Liver (tissue), 9 donors: ENCODE results near the gene ZDHHC14. TPM values are rescaled to one million over a fixed set of nuclear protein-coding genes. Genes with fewer than 3 reads are reported as not detected.

Source experiments
- DNase-seq: peaks from one replicate; pipeline ENCODE4 v3.0.0-alpha.2; 2017; ENCODE audit warnings: low spot score
- H3K27ac ChIP-seq, 2 donors: one replicate each; pipeline ENCODE4 v1.7.0; 2013; ENCODE audit warnings: inconsistent platforms in 2 of 2, low read length in 2 of 2, control low read depth in 1 of 2, low read depth in 1 of 2, mild to moderate bottlenecking in 1 of 2
- H3K27me3 ChIP-seq, 4 donors: one replicate each; pipeline versions ENCODE4 v1.6.1 to v1.7.0; 2013; ENCODE audit warnings: low read length in 3 of 4, inconsistent platforms in 1 of 4, mild to moderate bottlenecking in 1 of 4, moderate library complexity in 1 of 4; ENCODE audit not compliant: control insufficient read depth in 4 of 4, insufficient read depth in 4 of 4
- H3K36me3 ChIP-seq, 4 donors: one replicate each; pipeline versions ENCODE4 v1.6.1 to v1.7.0; 2013; ENCODE audit warnings: low read length in 3 of 4, mild to moderate bottlenecking in 3 of 4, low read depth in 1 of 4, moderate library complexity in 1 of 4; ENCODE audit not compliant: control insufficient read depth in 4 of 4, insufficient read depth in 3 of 4
- H3K4me1 ChIP-seq, 4 donors: one replicate each; pipeline versions ENCODE4 v1.6.1 to v1.7.0; 2013; ENCODE audit warnings: low read length in 3 of 4, mild to moderate bottlenecking in 3 of 4, moderate library complexity in 1 of 4; ENCODE audit not compliant: control insufficient read depth in 4 of 4, insufficient read depth in 4 of 4
- H3K4me3 ChIP-seq, 3 donors: one replicate each; pipeline versions ENCODE4 v1.6.1 to v1.7.0; 2013; ENCODE audit warnings: low read length in 3 of 3, control low read depth in 1 of 3, low read depth in 1 of 3, mild to moderate bottlenecking in 1 of 3
- H3K9ac ChIP-seq, 2 donors: one replicate each; pipeline ENCODE4 v1.7.0; 2013; ENCODE audit warnings: low read length in 2 of 2, mild to moderate bottlenecking in 2 of 2, moderate library complexity in 2 of 2, control low read depth in 1 of 2, low read depth in 1 of 2
- H3K9me3 ChIP-seq, 4 donors: one replicate each; pipeline versions ENCODE4 v1.6.1 to v1.7.0; 2013; ENCODE audit warnings: low read length in 3 of 4; ENCODE audit not compliant: control insufficient read depth in 4 of 4
- CTCF ChIP-seq: fragments of 150-350 bp; IDR thresholded peaks from 2 replicates; pipeline ENCODE4 v1.5.1; 2017; ENCODE audit warnings: improper control_type of control experiment, low read depth, low read length; ENCODE audit not compliant: missing input control
- EGR1 ChIP-seq, 2 donors: IDR thresholded peaks; 2 replicates each; pipeline ENCODE4 v1.6.1; 2016 to 2018; ENCODE audit warnings: antibody characterized with exemption in 2 of 2, low read depth in 2 of 2
- FOXA2 ChIP-seq: IDR thresholded peaks from 2 replicates; pipeline ENCODE4 v1.6.1; 2016; ENCODE audit warnings: antibody characterized with exemption
- GABPA ChIP-seq, 2 donors: IDR thresholded peaks in 1 of 2; conservative IDR thresholded peaks in 1 of 2; 2 replicates each; pipeline ENCODE4 v1.6.1; 2016; ENCODE audit warnings: antibody characterized with exemption in 2 of 2, mild to moderate bottlenecking in 1 of 2, moderate library complexity in 1 of 2
- JUND ChIP-seq, 2 donors: IDR thresholded peaks; 2 replicates each; pipeline ENCODE4 v1.6.1; 2016; ENCODE audit warnings: antibody characterized with exemption in 2 of 2
- NR2F2 ChIP-seq: IDR thresholded peaks from 2 replicates; pipeline ENCODE4 v1.6.1; 2016; ENCODE audit warnings: antibody characterized with exemption
- RAD21 ChIP-seq, 2 donors: IDR thresholded peaks; 2 replicates each; pipeline ENCODE4 v1.6.1; 2016; ENCODE audit warnings: antibody characterized with exemption in 2 of 2, mild to moderate bottlenecking in 2 of 2
- REST ChIP-seq: IDR thresholded peaks from 2 replicates; pipeline ENCODE4 v1.6.1; 2016; ENCODE audit warnings: antibody characterized with exemption, mild to moderate bottlenecking
- RXRA ChIP-seq, 2 donors: IDR thresholded peaks; 2 replicates each; pipeline ENCODE4 v1.6.1; 2017 to 2018; ENCODE audit warnings: antibody characterized with exemption in 2 of 2, mild to moderate bottlenecking in 1 of 2
- SP1 ChIP-seq: IDR thresholded peaks from 2 replicates; pipeline ENCODE4 v1.6.1; 2018; ENCODE audit warnings: antibody characterized with exemption, mild to moderate bottlenecking
- TAF1 ChIP-seq: conservative IDR thresholded peaks from 2 replicates; pipeline ENCODE4 v1.6.1; 2016; ENCODE audit warnings: antibody characterized with exemption, mild to moderate bottlenecking
- ZBTB33 ChIP-seq: IDR thresholded peaks from 2 replicates; pipeline ENCODE4 v1.6.1; 2016; ENCODE audit warnings: antibody characterized with exemption
- WGBS: extraction: QIAGEN DNeasy Blood & Tissue Kit; methylation state at CpG from one replicate; pipeline ENCODE4 v1.1.7; 2013; 5-methylcytosine and 5-hydroxymethylcytosine counted together
- polyA plus RNA-seq, 2 donors: library from polyadenylated mRNA; stranded (reverse) in 1 of 2; unstranded in 1 of 2; fragments of 200-250 nt in 1 of 2; fragments of >200 nt in 1 of 2; fragmentation: Nextera tagmentation in 1 of 2; extraction: Ambion mirVana in 1 of 2; gene quantifications; one replicate each; pipeline versions ENCODE4 v1.2.1 to v1.2.3, GENCODE V29; 2013 to 2015
- total RNA-seq, 2 donors: library from RNA; depleted of rRNA; stranded (reverse); fragments of >200 nt; gene quantifications; one replicate each; pipeline ENCODE4 v1.2.3, GENCODE V29; 2014
- donor health status: healthy.
- donor health status: healthy.
- donor health status: healthy.
- donor health status: healthy.
- donor health status: healthy.

Gene ZDHHC14
- total and polyA plus RNA-seq, 4 donors = 4.4 to 11.7 (median 8.4) TPM

- no peak overlapping the region for H3K4me3 ChIP-seq
- H3K27me3 ChIP-seq = no peaks in the 10 kb centered on the region
- no peak overlapping the region for H3K27ac ChIP-seq
- no peaks in the 10 kb centered on the region for H3K9me3 ChIP-seq
- no peaks in the 10 kb centered on the region for H3K36me3 ChIP-seq
- no peak overlapping the region for H3K9ac ChIP-seq
- 96% methylated on average over 12 of the region's 12 CpGs for WGBS
- H3K4me1 ChIP-seq = no peaks in the 10 kb centered on the region
- TF ChIP-seq GABPA (IDR thresholded peaks at IDR 0.05 in 1 of 2, conservative IDR thresholded peaks at IDR 0.05 in 1 of 2) (no peak), CTCF (no peak), ZBTB33 (no peak), RAD21 (IDR thresholded peaks at IDR 0.05) (no peak), RXRA (IDR thresholded peaks at IDR 0.05) (no peak), EGR1 (IDR thresholded peaks at IDR 0.05; ENCODE audit: low read depth in 2 of 2) (no peak), REST (no peak), TAF1 (no peak), JUND (IDR thresholded peaks at IDR 0.05) (no peak), NR2F2 (no peak)
- no peak for DNase-seq
Observed at GRCh38 chr6:157713451-157714152, 332.6 kb downstream of the ZDHHC14 start.

- H3K27me3 ChIP-seq = no peaks in the 10 kb centered on the region
- H3K9ac ChIP-seq = no peak overlapping the region
- no peaks in the 10 kb centered on the region for H3K36me3 ChIP-seq
- H3K4me1 ChIP-seq = no peaks in the 10 kb centered on the region
- no peak overlapping the region for H3K27ac ChIP-seq
- H3K9me3 ChIP-seq = no peaks in the 10 kb centered on the region
- TF ChIP-seq SP1 = no peak
- TF ChIP-seq GABPA (IDR thresholded peaks at IDR 0.05 in 1 of 2, conservative IDR thresholded peaks at IDR 0.05 in 1 of 2) = no peak
- no peak for TF ChIP-seq FOXA2
- no peak overlapping the region for H3K4me3 ChIP-seq
- DNase-seq = no peak
- WGBS = 99% methylated on average over 1 of the region's 1 CpG
Observed at GRCh38 chr6:157714153-157714490, 333.1 kb downstream of the ZDHHC14 start.
